Measurements from ENCODE around the gene KRT80.

The KRT80 gene

GRCh38 chr12:52155048-52155868 lies 36.6 kb downstream of the KRT80 start:
- DNase-seq (ENCODE audit: low spot score): no peak

GRCh38 chr12:52152905-52153317 lies 38.9 kb downstream of the KRT80 start:
- no peak for DNase-seq (ENCODE audit: low spot score)

GRCh38 chr12:52151837-52152783 lies 39.7 kb downstream of the KRT80 start:
- DNase-seq (ENCODE audit: low spot score): peak; percentile 94

- no peak for DNase-seq (ENCODE audit: low spot score)
Observed at GRCh38 chr12:52151153-52151836, 40.5 kb downstream of the KRT80 start.

- DNase-seq (ENCODE audit: low spot score): no peak
Observed at GRCh38 chr12:52149651-52150241, 42.1 kb downstream of the KRT80 start.

GRCh38 chr12:52149182-52149641 lies 42.6 kb downstream of the KRT80 start:
- no peak for DNase-seq (ENCODE audit: low spot score)

GRCh38 chr12:52148464-52149181 lies 43.2 kb downstream of the KRT80 start:
- peak; percentile 37 for DNase-seq (ENCODE audit: low spot score)

- DNase-seq (ENCODE audit: low spot score): no peak
Observed at GRCh38 chr12:52147964-52148463, 43.8 kb downstream of the KRT80 start.

- DNase-seq (ENCODE audit: low spot score): peak; percentile 99
Observed at GRCh38 chr12:52147367-52147963, 44.3 kb downstream of the KRT80 start.

GRCh38 chr12:52146822-52147366 lies 44.9 kb downstream of the KRT80 start:
- no peak for DNase-seq (ENCODE audit: low spot score)

GRCh38 chr12:52146089-52146821 lies 45.6 kb downstream of the KRT80 start:
- no peak for DNase-seq (ENCODE audit: low spot score)

GRCh38 chr12:52145228-52146088 lies 46.4 kb downstream of the KRT80 start:
- no peak for DNase-seq (ENCODE audit: low spot score)

GRCh38 chr12:52144512-52145227 lies 47.1 kb downstream of the KRT80 start:
- DNase-seq (ENCODE audit: low spot score): no peak

- DNase-seq (ENCODE audit: low spot score): no peak
Observed at GRCh38 chr12:52142431-52142830, 49.4 kb downstream of the KRT80 start.

- DNase-seq (ENCODE audit: low spot score): no peak
Observed at GRCh38 chr12:52141875-52142274, 49.9 kb downstream of the KRT80 start.

- DNase-seq (ENCODE audit: low spot score): no peak
Observed at GRCh38 chr12:52141306-52141705, 50.5 kb downstream of the KRT80 start.

- DNase-seq (ENCODE audit: low spot score): peak; percentile 54
Observed at GRCh38 chr12:52139579-52140062, 52.2 kb downstream of the KRT80 start.

GRCh38 chr12:52139147-52139546 lies 52.7 kb downstream of the KRT80 start:
- no peak for DNase-seq (ENCODE audit: low spot score)

Data from GM03348 (cell line).